Uterus (tissue), 2 donors: ENCODE results near the gene NTNG1.

Experiments
- POLR2A ChIP-seq, 2 donors: fragments of 450-650 bp; IDR thresholded peaks; one replicate each; pipeline ENCODE4 v1.6.1; 2016; ENCODE audit warnings: antibody characterized with exemption in 2 of 2, mild to moderate bottlenecking in 1 of 2, moderate library complexity in 1 of 2
- TF ChIP-seq, protein P1 (sequence below), 4 experiments: fragments of 200-600 bp in 2 of 4; fragments of 450-650 bp in 2 of 4; sonication (generic) in 2 of 4; IDR thresholded peaks; one replicate each; pipeline ENCODE4 v1.5.1; 2016 to 2019; ENCODE audit warnings: antibody characterized with exemption in 4 of 4, mild to moderate bottlenecking in 2 of 4, moderate library complexity in 1 of 4

DNA sequence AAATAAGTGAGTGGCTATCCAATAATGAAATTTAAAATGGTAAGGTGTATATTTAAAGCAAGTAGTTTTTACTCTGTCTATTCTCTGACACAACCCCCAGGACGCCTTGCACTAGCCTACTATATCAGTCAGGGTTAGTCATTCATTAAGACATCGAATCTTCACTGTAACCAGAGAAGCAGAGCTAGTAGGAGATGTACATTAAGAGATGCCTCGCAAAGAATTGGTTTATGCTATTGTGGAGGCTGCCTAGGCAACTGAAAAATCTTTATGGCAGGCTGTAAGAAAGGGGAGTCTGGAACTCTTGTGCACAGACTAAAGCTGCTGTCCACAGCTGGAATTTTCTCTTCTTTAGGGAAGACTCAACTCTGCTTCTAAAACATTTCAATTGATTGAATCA is 28.8 kb downstream of the NTNG1 start:
- no peak for TF ChIP-seq POLR2A (IDR thresholded peaks at IDR 0.05)
- TF ChIP-seq, protein P1, sequence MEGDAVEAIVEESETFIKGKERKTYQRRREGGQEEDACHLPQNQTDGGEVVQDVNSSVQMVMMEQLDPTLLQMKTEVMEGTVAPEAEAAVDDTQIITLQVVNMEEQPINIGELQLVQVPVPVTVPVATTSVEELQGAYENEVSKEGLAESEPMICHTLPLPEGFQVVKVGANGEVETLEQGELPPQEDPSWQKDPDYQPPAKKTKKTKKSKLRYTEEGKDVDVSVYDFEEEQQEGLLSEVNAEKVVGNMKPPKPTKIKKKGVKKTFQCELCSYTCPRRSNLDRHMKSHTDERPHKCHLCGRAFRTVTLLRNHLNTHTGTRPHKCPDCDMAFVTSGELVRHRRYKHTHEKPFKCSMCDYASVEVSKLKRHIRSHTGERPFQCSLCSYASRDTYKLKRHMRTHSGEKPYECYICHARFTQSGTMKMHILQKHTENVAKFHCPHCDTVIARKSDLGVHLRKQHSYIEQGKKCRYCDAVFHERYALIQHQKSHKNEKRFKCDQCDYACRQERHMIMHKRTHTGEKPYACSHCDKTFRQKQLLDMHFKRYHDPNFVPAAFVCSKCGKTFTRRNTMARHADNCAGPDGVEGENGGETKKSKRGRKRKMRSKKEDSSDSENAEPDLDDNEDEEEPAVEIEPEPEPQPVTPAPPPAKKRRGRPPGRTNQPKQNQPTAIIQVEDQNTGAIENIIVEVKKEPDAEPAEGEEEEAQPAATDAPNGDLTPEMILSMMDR (IDR thresholded peaks at IDR 0.05), result no peak
